HL-60 (cell line): ENCODE measurements around the gene SLC1A7.

Source experiments
- GABPA ChIP-seq: IDR thresholded peaks from 2 replicates; pipeline ENCODE4 v1.6.1; 2012; ENCODE audit warnings: low read depth
- POLR2AphosphoS5 ChIP-seq: IDR thresholded peaks from 2 replicates; pipeline ENCODE4 v1.6.1; 2012; ENCODE audit warnings: low read depth
- REST ChIP-seq: IDR thresholded peaks from 2 replicates; pipeline ENCODE4 v1.6.1; 2012; ENCODE audit warnings: low read depth; ENCODE audit not compliant: insufficient replicate concordance
- SPI1 ChIP-seq: IDR thresholded peaks from 2 replicates; pipeline ENCODE4 v1.6.1; 2012; ENCODE audit warnings: low read depth, mild to moderate bottlenecking, borderline replicate concordance
- TF ChIP-seq, protein P1 (sequence below): IDR thresholded peaks from one replicate; pipeline ENCODE4 v1.5.1; 2011; ENCODE audit warnings: low read length, control low read depth, inconsistent platforms; ENCODE audit not compliant: insufficient read depth

DNA sequence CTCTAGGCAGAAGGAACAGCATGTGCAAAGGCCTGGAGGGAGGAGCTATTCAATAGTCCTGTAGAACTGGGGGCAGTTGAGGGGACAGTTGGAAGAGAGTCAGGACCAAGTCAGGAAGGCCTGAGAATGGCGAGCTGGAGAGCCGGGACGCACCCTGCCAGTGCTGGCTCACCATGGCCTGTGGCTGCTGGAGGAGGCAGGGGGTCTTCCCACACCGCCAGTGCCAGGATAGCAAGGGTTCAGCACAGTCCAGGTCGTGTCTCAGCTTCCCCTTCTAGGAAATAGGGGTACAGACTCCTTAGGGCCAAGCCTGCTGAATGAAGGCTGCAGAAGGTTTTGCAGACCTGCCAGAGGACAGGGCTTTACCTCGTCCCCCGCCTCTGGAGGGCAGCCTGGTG, 73.2 kb downstream of the SLC1A7 start:
- TF ChIP-seq, protein P1, sequence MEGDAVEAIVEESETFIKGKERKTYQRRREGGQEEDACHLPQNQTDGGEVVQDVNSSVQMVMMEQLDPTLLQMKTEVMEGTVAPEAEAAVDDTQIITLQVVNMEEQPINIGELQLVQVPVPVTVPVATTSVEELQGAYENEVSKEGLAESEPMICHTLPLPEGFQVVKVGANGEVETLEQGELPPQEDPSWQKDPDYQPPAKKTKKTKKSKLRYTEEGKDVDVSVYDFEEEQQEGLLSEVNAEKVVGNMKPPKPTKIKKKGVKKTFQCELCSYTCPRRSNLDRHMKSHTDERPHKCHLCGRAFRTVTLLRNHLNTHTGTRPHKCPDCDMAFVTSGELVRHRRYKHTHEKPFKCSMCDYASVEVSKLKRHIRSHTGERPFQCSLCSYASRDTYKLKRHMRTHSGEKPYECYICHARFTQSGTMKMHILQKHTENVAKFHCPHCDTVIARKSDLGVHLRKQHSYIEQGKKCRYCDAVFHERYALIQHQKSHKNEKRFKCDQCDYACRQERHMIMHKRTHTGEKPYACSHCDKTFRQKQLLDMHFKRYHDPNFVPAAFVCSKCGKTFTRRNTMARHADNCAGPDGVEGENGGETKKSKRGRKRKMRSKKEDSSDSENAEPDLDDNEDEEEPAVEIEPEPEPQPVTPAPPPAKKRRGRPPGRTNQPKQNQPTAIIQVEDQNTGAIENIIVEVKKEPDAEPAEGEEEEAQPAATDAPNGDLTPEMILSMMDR: no peak
- TF ChIP-seq POLR2AphosphoS5: no peak
- no peak for TF ChIP-seq REST
- no peak for TF ChIP-seq GABPA
- no peak for TF ChIP-seq SPI1
